Stimulated activated CD8-positive, alpha-beta memory T cell treated with anti-CD3 and anti-CD28 coated beads, Interleukin-4, amount 100 ng/mL, for 4 hours (primary cell): ENCODE results near the gene CCDC174.
A peak's percentile ranks its signal among the peaks of the same experiment; 100 is the strongest.
"Not testable (repeated sequence)": the region's sequence is repeated elsewhere in the genome, so short reads cannot be mapped to it uniquely, and the experiment has no call there.

Experiments used
- DNase-seq, 2 donors: peaks; one replicate each; pipeline ENCODE4 v3.0.0-alpha.2; 2020; ENCODE audit warnings: low read depth in 2 of 2, low spot score in 1 of 2

Gene CCDC174

DNA sequence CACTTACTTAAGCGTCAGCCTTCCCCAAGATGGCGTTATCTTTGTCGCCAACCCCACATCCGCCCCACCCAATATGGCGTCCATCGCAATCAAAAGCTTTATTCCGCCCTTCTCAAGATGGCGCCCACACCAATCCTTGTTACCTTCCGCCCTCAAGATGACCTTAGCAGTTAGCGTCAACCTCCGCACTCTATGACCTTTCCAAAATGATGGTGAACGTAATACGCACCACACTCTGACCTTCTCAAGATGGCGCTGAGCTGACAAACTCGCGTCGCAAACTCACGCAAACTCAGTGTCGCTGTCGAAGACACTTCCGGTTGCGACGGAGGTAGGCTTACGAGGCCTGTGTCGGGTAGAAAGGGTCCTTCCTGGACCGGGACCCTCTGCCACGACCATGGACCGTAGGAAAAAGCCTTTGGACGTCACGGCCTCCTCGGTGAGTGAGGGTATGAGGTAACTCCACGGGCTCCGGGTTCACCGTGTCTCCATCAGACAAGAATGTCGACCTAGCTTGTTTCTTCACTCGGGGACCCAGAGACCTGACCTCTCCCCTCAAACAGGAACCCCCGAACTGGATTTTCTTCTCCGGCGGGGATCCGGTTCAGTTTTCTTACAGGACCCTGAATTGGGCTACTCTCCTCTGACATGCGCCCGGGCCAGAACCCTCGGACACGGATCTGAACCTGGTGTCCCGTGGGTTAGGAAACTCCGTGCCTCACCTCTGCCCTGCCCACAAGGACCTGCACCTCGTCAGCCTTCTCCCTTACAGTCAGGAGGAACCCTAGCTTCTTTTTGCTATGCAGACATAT lies at the start of gene CCDC174:
Gene CCDC174, plus strand, starts transcription at position 323 of the 812 bp plus-strand sequence. Its CDS starts 75 bp downstream, at position 398.
- DNase-seq, result peak; percentile 87 to 88

DNA sequence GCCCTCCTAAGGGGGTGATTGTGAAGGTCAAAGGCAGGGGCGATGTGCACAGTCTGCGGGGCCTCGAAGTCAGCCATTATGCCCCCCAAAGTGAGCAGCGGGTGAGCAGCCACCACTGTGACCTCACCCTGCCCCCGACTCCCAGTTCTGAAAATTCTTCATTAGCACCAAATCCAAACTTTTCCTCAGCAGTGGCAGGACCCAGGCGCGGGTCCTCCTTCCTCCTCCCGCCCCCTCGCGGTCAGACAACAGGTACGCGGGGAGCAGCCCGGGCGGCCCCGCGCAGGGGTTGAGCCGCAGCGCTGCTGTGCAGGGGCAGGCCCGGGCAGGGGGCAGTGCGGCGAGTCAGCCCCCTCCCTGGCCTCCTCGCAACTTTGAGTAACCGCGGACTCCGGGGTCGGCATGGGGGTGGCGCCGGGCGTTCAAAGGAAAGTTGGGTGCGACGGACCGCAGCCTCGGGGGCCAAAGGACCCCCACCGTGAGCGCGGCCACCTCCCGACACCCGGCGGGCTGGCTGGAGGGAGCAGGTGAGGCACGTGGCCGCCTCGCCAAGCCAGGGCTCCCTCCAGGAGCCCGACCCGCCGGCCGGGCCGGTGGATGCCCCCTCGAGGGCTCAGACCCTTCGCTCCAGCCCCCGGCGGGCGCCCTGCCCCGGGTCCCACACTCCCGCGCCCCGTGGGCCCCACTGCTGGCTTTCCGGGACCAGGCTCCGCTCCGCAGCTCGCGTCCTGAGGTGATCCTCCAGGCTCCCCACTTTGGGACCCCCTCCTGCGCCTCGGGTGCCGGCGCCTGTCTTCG lies 49.4 kb upstream of the CCDC174 start:
- DNase-seq, result no peak

DNA sequence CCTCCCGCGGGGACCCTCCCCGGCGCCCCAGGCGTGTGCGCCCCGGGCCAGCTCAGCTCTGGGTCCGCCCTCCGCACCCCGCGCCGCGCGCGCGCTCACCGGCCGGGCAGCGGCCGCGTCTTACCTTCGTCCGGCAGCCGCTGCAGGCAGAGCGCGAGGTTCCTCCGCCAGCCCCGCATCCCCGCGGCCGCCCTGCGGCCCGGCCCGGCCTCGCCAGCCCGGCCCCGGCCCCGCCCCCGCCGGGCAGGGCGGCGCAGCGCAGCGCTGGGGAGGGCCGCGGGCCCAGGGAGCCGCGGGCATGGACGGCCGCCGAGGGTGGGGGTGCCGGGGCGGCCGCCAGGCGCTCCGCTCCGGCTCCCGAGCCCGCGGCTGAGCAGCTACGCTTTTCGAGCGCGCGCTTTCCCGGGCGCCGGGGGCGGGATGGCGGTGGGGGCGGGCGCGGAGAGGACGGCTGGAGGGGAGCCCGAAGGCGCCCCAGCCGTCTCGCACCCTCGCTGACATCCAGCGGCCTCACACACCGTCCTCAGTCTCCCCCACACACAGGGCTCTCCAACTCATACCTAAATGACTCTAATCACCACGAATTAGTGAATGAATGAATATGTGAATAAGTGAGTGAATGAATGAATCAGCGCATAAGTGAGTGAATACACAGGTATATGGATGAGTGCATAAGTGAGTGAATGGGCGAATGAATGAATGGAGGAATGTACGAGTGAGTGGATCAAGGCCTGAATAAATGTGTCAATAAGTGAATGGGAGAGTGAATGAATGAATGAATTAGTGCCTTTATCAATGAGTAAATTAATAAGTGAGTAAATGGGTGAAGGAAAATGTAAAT lies 48.5 kb upstream of the CCDC174 start:
- no peak for DNase-seq

DNA sequence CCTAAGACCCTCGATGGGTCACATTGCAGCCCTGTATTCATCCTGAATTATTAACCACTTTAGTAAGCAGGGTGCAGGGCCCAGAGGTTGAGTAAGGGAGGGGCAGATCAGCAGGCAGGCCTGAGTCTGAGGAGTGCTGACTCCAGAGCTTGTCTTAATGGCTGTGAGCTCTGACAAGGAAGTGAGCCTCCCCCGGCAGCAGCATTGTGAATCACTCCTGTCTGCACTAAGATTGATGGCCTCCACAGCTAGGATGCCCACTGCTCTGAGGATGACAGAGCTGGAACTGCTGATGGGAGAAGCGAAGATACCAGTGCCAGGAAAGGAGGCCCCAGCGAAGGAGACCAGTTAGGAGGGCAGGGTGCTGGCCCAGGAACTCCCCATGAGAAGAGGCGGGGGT lies 46.5 kb upstream of the CCDC174 start:
- DNase-seq, result no peak

DNA sequence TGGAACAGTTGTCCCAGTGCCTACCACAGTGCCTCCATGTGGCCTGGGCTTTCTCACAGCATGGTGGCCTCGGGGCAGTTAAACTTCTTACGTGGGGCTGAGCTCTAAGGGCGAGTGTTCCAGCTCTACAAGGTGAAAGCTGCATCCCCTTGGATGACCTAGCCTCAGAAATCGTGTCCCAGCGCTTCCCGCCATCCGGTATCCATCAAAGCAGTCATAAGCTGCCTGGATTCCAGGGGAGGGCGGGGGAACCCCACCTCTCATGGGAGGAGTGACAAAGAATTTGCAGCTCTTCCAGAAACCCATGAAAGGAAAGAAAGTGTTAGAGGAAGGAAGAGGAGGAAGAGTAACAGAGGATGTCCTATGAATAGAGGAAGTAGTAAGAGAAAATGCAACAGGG lies 45.8 kb upstream of the CCDC174 start:
- DNase-seq, result no peak

DNA sequence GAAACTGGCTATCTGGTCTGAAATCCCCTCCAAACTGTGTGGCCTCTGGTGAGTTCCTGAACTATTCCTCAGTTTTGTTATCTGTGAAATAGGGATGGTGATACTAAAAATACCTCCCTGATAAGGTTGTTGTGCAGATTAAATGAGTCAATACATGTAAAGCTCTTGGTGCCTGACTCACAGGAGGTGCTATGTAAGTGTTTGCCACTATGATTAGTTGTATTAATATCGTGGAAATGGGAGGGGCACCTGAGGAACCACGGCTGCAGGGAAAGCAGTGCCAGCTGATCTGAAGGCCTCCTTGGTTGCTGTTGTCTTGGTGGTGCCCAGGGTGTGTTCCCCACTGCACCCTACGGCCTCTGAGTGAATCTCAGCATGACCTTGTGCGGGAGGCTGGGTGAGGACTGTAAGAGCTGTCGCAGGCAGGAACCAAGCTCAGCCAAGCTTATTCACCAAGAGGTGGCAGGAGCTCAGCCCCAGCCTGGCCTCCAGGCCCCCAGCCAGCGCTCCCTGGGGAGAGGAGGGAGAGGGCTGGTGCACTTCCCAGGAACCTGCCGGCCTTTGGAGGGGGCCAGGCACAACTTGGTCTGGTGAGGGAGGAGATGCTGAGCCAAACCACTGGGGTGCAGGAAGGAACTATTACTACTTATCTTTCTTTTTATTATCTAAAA lies 44.8 kb upstream of the CCDC174 start:
- DNase-seq, result no peak

DNA sequence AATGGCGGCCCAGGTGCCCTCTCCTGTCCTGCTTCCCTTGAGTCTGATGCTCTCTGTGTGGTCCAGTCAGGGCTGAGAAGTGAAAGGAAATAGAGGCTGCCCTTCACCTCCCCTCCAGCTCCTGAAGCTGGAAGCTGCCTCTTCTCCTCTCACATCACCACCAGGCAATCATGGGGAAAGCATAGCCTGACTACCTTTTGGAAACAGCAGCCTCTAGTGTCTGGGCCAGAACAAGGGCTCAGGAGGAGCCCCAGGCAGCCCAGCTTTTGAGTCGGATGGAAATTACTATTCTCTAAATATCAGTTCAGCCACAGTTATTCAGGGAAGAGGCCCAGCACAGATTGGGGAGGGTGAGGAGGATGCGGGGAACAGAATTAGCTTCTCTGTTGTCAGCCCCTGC lies 43.3 kb upstream of the CCDC174 start:
- no peak for DNase-seq

DNA sequence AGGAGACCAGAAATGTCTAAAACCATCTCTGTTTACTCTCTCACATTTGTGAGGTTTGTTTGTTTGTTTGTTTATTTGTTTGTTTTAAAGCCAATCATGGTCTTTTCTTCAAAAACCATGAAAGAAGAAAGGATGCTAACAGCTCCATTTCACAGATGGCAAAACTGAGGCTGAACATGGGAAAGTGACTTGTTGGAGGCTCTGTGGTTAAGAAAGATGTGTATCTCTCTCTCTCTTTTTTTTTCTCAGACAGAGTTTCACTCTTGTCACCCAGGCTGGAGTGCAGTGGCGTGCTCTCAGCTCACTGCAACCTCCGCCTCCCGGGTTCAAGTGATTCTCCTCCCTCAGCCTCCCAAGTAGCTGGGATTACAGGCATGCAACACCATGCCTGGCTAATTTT lies 42.5 kb upstream of the CCDC174 start:
- DNase-seq, result not testable (repeated sequence)

DNA sequence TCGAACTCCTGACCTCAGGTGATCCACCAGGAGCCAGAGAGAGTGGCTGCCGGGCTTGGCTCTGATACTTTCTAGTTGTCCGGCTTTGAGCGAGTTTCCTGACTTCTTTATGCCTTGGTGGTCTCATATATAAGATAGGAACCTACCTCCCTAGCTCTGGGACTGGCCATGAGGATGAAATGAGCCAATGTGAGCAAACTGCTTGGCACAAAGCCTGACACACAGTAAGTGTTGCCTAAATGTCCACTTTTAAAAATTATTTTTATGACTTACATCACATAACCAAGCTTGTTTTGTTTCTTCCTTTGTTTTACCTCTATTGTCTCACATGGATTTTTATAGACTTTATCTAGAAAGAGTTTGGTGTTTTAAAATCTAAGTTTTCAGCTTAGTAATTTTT lies 42.1 kb upstream of the CCDC174 start:
- DNase-seq, result no peak

DNA sequence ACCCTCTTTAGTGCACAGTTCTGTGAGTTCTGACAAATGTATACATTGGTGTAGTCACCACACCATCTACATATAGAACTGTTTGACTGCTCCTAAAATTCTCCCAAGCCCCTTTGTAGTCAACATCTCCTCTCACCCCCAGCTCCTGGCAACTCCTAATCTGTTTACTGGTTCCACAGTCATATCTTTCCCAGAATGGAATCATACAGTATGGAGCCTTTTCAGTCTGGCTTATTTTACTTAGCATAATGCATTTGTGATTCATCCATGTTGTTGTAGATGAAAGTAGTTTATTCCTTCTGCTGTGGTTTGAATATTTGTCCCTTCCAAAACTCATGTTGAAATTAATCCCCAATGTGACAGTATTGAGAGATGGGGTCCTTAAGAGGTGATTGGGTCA lies 41.6 kb upstream of the CCDC174 start:
- no peak for DNase-seq

DNA sequence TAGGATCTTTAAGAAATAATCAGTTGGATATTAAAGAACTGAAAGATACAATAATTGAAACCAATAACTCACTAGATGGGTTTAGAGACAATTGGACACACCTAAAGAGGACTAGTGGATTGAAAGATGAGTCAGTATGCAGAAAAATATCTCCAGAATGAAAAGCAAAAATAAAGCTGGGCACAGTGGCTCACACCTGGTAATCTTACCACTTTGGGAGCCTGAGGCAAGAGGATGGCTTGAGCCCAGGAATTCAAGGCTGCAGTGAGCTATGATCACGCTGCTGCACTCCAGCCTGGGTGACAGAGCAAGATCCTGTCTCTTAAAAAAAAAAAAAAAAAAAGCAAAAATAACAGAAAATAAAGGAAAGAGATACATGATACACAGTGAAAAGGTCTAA lies 37.4 kb upstream of the CCDC174 start:
- DNase-seq, result no peak

DNA sequence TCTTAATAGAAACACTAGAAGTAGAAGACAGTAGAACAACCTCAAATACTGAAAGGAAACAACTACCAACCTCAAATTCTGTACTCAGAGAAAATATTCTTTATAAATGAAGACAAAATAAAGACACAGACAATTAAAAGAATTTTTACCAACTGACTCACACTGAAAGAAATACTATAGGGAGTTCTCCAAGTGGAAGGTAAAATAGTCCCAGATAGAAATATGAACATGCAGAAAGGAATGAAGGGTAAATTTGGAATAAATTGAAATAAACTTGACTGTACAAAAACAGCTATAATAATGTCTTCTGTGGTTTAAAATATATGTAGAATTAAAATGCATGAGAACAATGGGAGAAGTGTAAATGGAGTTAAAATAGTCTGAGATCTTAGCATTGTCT lies 36.7 kb upstream of the CCDC174 start:
- DNase-seq, result no peak

DNA sequence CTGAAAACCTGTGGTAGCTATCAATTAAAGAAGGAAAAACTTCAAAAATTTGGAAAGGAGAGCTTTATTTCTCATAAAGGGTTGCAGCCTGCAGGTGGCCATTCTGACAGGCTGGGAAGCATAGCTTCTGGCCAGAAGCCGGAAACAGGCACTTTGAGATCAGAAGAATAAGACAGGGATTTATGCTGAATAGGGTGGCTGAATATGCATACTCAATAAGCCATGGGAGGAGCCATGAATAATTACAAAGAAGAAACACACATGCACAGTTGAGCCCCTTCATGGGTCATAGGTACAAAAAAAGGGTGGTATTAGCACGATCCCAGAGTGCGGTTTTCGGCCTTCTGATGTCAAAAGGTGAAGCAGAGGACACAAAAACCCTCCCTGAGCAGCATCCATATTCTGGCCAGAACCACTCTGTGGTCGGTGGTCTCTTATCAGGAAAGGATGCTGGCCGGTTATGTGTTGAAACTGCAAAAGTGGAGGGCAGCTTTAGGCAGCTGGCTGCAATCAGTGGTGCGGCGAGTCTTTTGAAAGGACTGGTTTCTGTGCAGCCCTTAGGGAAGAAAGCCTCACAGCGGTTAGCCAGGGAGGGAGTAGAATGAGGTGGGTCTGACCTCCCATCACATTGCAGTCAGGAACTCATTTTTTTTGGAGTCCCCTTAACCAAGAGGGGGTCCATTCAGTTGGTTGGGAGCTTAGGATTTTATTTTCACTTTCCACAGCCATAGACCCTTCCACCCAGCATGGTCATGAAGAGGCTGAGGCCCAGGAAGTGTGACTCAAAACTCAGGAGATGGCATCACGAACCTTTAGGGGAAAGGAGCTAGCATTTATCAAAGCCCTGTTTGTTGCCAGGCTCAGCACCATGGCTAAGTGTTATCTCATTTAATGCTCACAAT lies 34.7 kb upstream of the CCDC174 start:
- DNase-seq, result no peak

DNA sequence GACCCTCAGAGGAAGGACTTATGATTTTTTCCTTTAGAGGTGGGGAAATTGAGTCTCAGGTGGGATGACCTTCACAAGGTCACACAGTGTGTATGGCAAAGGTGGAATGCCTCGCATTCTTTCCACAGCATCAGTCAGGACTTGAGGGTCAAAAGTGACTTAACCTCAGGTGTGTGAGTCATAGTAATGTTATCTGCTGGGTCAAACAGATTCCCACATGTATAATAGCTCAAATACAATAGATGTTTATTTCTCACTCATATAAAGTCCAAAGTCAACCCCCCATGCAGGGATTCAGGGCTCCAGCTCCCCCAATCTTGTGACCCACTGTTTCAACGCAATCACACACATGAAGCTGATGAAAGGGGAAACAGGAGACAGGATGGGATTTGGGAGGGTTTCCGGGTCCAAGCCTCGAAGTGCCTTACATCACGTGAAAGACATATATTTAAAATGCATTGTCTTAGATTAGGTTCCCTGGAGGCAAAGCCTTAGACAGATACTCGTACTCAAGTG lies 34.0 kb upstream of the CCDC174 start:
- DNase-seq, result no peak

DNA sequence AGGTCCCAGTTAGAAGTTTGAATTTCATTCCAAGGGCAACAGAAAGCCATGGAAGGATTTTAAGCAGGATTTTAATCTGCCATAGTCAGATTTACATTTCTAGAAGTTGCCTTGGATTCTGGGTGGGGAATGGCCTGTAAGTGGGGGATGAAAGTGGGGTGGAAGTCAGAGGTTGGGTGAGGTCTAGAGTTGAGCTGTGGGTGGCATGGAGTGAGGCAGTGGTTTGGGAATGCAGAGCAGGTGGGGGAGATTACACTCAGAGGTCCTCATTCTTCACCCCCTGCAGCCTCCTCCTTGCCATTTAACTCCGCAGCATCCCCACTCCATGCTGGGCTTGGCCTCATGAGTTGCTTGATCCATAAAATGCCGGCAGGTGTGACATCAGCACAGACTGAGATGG lies 32.0 kb upstream of the CCDC174 start:
- no peak for DNase-seq

DNA sequence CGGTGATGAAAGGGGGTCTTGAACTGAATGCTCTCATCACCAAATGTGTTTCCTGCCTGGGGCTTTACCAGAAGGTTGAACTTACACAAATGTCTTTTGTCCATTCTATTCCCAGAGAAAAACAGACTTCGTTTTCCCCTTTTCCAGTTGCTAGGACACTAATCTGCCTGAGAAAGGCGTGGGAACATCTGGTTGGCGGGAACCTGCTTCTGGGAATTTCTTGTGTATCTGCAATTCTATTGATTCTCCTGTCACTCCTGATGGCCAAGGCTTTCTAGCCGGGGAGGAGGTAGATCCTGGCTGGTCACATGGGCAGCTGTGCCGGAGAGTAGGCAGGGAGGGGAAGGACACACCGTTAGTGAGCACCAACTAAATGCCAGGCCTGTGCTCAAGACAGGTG lies 31.1 kb upstream of the CCDC174 start:
- DNase-seq, result no peak

DNA sequence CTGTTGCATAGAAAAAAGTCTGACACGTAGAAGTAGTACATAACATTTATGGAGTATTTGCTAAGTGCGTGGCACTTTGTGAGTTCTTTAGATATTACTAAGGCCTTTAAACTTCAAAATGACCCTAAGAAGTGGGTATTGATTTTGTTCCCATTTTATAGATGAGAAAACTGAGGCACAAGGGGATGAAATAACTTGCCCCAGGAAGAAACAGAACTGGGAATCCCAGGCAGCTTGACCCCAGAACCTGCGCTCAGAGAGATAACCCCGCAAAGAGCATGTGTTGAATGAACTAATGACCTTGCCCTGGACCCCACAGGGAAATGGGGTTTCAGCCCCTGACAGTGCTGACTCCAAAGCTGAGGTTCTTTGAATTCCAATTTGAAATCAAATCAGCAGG lies 30.5 kb upstream of the CCDC174 start:
- no peak for DNase-seq

DNA sequence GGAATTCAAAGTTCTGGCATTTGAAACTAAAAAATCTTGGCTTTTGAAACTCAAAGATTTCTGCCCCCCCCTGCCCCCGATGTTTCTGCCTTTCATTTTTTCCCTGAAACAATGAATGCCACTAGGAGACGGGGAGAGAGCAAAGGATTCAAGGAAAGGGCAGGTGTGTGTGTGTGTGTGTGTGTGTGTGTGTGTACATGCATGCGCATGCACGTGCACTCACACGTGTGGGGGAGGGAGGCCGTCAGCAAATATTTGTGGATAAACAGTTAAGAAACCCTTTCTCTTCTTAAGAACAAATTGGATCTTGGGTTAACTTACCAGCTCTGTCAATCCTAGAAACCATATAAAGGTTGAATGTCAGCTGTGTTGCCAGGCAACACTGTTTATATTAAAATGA lies 29.2 kb upstream of the CCDC174 start:
- DNase-seq, result no peak

DNA sequence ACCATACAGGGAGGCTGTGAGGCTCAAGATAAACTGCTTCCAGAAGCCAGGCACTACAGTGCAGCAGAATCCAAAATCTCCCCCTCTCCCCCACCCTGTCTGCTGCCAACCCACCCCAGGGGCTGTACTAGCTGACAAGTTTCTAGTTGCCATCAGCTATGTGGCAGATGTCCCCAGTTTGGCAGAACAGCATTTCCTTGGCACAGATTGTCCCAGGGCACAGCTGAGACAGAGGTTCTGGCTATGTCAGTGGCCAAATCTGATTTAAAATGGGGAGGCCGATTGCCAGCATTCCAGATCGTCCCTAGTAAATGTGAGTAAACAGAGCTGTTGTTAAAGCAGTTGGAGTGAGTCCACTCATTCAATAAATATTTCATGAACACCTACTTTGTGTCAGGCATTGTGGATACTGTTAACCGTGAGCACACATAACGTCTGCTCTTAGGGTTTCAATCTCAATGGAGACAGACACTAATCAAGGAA lies 28.0 kb upstream of the CCDC174 start:
- DNase-seq, result no peak

DNA sequence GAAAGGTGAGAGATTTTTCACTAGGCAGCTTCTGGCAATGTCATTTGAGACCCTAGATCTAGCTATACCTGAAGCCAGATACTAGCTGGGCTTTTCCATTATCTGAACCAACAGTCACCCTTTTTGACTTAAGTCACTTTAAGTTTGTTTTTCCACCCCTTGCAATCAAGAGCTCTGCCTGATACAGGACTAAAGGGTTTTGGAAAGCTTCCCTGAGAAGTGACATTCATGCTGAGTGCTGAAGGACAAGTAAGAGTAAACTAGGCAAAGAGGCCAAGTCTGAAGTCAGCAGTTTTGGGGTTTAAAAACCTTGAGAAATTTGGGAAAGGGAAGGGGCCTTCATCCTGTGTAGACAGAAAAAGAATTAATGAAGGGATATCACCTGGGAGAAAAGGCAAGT lies 27.1 kb upstream of the CCDC174 start:
- DNase-seq, result no peak
